Measurements from ENCODE around the gene LRSAM1. TPM values are rescaled to one million over a fixed set of nuclear protein-coding genes. Genes with fewer than 3 reads are reported as not detected.

The LRSAM1 gene
- total RNA-seq (2014; rRNA removed; shearing (Covaris generic)): 15.8 and 18.5 TPM in 2 replicates

- peak within 1 kb of the TSS; percentile 99 for H3K4me3 ChIP-seq (ENCODE audit: insufficient read depth, low read depth, low read length)
- H3K36me3 ChIP-seq (replicated peaks; ENCODE audit: control insufficient read depth, insufficient read depth, low read length): peaks cover 43% of the 10 kb centered on the region
- DNase-seq: peak; percentile 97
- H3K27me3 ChIP-seq (ENCODE audit: control insufficient read depth, insufficient read depth, low read length): no peaks in the 10 kb centered on the region
These were observed at the start of gene LRSAM1, which contains the start of gene RPL12 for GRCh38 chr9:127450830-127451607. Gene LRSAM1, plus strand, starts transcription at chr9:127451510. Its CDS starts 3,018 bp downstream, at chr9:127454528. Gene RPL12, minus strand, starts transcription at chr9:127451406. Its CDS starts 89 bp downstream, at chr9:127451317.

DNA sequence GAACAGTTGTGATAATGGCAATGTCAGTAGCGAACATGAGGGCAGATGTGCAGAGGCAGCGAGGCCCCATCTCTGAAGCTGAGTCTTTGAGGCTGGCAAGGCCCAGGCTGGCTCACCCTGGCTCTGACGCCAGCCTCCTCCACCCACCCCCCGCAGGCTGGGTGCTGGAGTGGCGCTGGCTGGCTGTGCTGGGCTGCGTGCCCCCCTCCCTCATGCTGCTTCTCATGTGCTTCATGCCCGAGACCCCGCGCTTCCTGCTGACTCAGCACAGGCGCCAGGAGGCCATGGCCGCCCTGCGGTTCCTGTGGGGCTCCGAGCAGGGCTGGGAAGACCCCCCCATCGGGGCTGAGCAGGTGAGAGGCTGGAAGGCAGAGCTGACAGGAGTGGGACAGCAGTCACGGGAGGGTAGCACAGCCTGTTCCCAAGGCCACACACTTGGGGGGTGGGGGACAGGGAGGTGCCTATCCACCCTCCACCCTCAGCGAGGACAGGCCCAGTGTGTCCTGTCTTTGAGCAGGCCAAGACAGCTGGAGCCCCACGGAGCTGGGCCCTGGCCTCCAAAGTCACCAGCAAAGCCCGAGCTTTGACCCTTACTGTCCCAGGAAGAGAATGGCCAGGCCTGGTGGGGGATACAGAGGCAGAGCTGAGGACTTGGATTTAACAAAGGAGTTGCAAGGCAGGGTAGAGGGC lies 48.8 kb upstream of the LRSAM1 start:
- H3K36me3 ChIP-seq (replicated peaks; ENCODE audit: control insufficient read depth, insufficient read depth, low read length): peaks cover 6% of the 10 kb centered on the region
- H3K4me3 ChIP-seq (ENCODE audit: insufficient read depth, low read depth, low read length): no peak overlapping the region
- H3K27me3 ChIP-seq (ENCODE audit: control insufficient read depth, insufficient read depth, low read length): peaks cover 5% of the 10 kb centered on the region; the same call in 1 of the 2 replicates
- DNase-seq: no peak

GRCh38 chr9:127403507-127404192 lies 47.7 kb upstream of the LRSAM1 start:
- Histone ChIP-seq H3K36me3 (replicated peaks; ENCODE audit: control insufficient read depth, insufficient read depth, low read length) (peaks cover 6% of the 10 kb centered on the region), H3K4me3 (ENCODE audit: insufficient read depth, low read depth, low read length) (no peak overlapping the region), H3K27me3 (ENCODE audit: control insufficient read depth, insufficient read depth, low read length) (no peaks in the 10 kb centered on the region)
- DNase-seq: no peak

DNA sequence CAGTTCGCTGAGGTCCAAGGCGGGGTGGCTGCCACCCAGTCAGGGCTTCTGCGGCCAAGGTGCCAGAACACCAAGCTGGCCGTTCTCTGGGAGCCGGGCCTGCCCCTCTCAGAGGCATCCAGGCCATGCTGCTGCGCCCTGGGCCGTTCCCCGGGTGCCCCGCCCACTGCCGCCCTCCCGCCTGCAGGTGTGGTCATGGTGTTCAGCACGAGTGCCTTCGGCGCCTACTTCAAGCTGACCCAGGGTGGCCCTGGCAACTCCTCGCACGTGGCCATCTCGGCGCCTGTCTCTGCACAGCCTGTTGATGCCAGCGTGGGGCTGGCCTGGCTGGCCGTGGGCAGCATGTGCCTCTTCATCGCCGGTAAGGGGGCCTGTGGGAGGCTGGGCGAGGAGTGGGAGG lies 46.7 kb upstream of the LRSAM1 start:
- Histone ChIP-seq H3K36me3 (replicated peaks; ENCODE audit: control insufficient read depth, insufficient read depth, low read length) (peaks cover 6% of the 10 kb centered on the region), H3K27me3 (ENCODE audit: control insufficient read depth, insufficient read depth, low read length) (no peaks in the 10 kb centered on the region), H3K4me3 (ENCODE audit: insufficient read depth, low read depth, low read length) (no peak overlapping the region)
- no peak for DNase-seq

GRCh38 chr9:127405344-127406125 lies 45.8 kb upstream of the LRSAM1 start:
- no peaks in the 10 kb centered on the region for H3K27me3 ChIP-seq (ENCODE audit: control insufficient read depth, insufficient read depth, low read length)
- H3K4me3 ChIP-seq (ENCODE audit: insufficient read depth, low read depth, low read length): no peak overlapping the region
- peaks cover 3% of the 10 kb centered on the region for H3K36me3 ChIP-seq (replicated peaks; ENCODE audit: control insufficient read depth, insufficient read depth, low read length)
- DNase-seq: no peak

DNA sequence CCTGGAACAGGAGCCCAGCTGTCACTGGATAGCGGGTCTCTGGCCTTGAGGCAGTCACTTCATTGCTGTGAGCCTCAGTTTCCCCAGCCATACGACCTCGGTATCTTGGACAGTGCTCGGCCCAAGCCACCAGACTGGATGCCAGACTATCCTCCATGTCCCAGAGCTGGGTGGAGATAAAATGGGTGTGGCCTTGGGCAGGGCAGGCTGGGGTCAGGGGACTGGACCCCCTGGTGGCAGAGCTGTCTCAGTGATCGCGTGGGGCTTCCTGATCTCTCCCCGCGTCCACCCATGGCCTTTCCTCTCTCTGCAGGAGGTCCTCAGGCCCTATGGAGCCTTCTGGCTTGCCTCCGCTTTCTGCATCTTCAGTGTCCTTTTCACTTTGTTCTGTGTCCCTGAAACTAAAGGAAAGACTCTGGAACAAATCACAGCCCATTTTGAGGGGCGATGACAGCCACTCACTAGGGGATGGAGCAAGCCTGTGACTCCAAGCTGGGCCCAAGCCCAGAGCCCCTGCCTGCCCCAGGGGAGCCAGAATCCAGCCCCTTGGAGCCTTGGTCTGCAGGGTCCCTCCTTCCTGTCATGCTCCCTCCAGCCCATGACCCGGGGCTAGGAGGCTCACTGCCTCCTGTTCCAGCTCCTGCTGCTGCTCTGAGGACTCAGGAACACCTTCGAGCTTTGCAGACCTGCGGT lies 44.4 kb upstream of the LRSAM1 start:
- Histone ChIP-seq H3K27me3 (ENCODE audit: control insufficient read depth, insufficient read depth, low read length) (no peaks in the 10 kb centered on the region), H3K36me3 (replicated peaks; ENCODE audit: control insufficient read depth, insufficient read depth, low read length) (peaks cover 3% of the 10 kb centered on the region), H3K4me3 (ENCODE audit: insufficient read depth, low read depth, low read length) (no peak overlapping the region)
- DNase-seq: no peak

GRCh38 chr9:127407492-127407843 lies 43.8 kb upstream of the LRSAM1 start:
- DNase-seq: no peak
- H3K4me3 ChIP-seq (ENCODE audit: insufficient read depth, low read depth, low read length): no peak overlapping the region
- H3K27me3 ChIP-seq (ENCODE audit: control insufficient read depth, insufficient read depth, low read length): no peaks in the 10 kb centered on the region
- peaks cover 3% of the 10 kb centered on the region for H3K36me3 ChIP-seq (replicated peaks; ENCODE audit: control insufficient read depth, insufficient read depth, low read length)

- H3K27me3 ChIP-seq (ENCODE audit: control insufficient read depth, insufficient read depth, low read length): no peaks in the 10 kb centered on the region
- DNase-seq: no peak
- no peak overlapping the region for H3K4me3 ChIP-seq (ENCODE audit: insufficient read depth, low read depth, low read length)
- no peaks in the 10 kb centered on the region for H3K36me3 ChIP-seq (replicated peaks; ENCODE audit: control insufficient read depth, insufficient read depth, low read length)
These were observed 40.2 kb upstream of the LRSAM1 start for GRCh38 chr9:127411122-127411521.

GRCh38 chr9:127415141-127415540 lies 36.2 kb upstream of the LRSAM1 start:
- Histone ChIP-seq H3K27me3 (ENCODE audit: control insufficient read depth, insufficient read depth, low read length) (no peaks in the 10 kb centered on the region), H3K36me3 (replicated peaks; ENCODE audit: control insufficient read depth, insufficient read depth, low read length) (no peaks in the 10 kb centered on the region), H3K4me3 (ENCODE audit: insufficient read depth, low read depth, low read length) (no peak overlapping the region)
- DNase-seq: no peak

- H3K27me3 ChIP-seq (ENCODE audit: control insufficient read depth, insufficient read depth, low read length): no peaks in the 10 kb centered on the region
- no peaks in the 10 kb centered on the region for H3K36me3 ChIP-seq (replicated peaks; ENCODE audit: control insufficient read depth, insufficient read depth, low read length)
- no peak overlapping the region for H3K4me3 ChIP-seq (ENCODE audit: insufficient read depth, low read depth, low read length)
- no peak for DNase-seq
These were observed 35.7 kb upstream of the LRSAM1 start for GRCh38 chr9:127415657-127416056.

GRCh38 chr9:127417131-127418036 lies 33.9 kb upstream of the LRSAM1 start:
- no peaks in the 10 kb centered on the region for H3K36me3 ChIP-seq (replicated peaks; ENCODE audit: control insufficient read depth, insufficient read depth, low read length)
- DNase-seq: no peak
- no peaks in the 10 kb centered on the region for H3K27me3 ChIP-seq (ENCODE audit: control insufficient read depth, insufficient read depth, low read length)
- no peak overlapping the region; the same call in 1 of the 2 replicates for H3K4me3 ChIP-seq (ENCODE audit: insufficient read depth, low read depth, low read length)

DNA sequence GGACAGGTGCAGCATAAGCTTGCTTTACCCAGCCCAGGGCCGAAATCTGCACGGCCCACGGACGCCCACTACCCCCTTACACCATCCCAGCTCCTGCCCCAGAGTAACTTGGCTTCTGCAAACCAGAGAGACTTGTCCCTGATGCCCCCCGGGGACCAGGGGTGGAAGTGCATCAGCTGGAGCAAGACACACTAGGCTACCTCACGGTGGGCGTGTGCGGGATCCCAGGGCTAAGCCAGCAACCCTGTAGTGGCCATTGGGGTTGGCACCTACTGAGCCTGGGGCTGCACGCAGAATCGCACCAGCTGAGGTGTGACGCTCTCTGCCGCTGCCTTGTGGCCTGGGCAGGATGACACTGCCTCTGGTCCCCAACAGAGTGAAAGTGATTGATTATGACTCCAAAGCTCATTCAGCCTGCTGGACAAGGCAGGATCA lies 33.3 kb upstream of the LRSAM1 start:
- H3K4me3 ChIP-seq (ENCODE audit: insufficient read depth, low read depth, low read length): no peak overlapping the region; the same call in 1 of the 2 replicates
- peak; percentile 92 for DNase-seq
- H3K27me3 ChIP-seq (ENCODE audit: control insufficient read depth, insufficient read depth, low read length): no peaks in the 10 kb centered on the region
- H3K36me3 ChIP-seq (replicated peaks; ENCODE audit: control insufficient read depth, insufficient read depth, low read length): no peaks in the 10 kb centered on the region

DNA sequence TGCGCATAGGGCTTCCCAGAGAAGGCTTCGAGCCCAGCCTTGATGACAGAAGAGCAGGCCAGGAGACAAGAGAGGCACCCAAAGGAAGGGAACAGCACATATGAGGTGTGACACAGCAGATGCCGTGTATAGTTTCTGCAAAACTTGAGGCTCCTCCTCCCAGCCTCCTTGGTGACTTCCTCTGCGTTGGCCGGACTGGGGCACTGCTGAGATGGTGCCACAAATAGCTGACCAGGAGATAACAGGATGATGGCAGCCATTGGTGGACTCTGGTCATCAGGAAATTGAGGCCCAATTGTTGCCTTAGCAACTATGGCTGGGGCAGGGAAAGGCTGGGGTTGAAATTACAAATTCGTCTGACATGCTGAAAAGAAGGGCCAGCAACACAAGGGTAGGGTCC lies 32.0 kb upstream of the LRSAM1 start:
- H3K4me3 ChIP-seq (ENCODE audit: insufficient read depth, low read depth, low read length): no peak overlapping the region
- H3K36me3 ChIP-seq (replicated peaks; ENCODE audit: control insufficient read depth, insufficient read depth, low read length): no peaks in the 10 kb centered on the region
- H3K27me3 ChIP-seq (ENCODE audit: control insufficient read depth, insufficient read depth, low read length): no peaks in the 10 kb centered on the region
- DNase-seq: no peak
